AG04450 (cell line): Measurements from ENCODE around the gene MUTYH. TPM values are rescaled to one million over a fixed set of nuclear protein-coding genes. Genes with fewer than 3 reads are reported as not detected.

Source experiments
- CTCF ChIA-PET: fragments of 300-600, 350-600 bp; formaldehyde crosslinking; extraction: SDS; loops from one replicate; lab custom pipeline; 2022; ENCODE audit warnings: antibody characterized with exemption, inconsistent platforms; lab: Charles Lee
- POLR2A ChIA-PET: fragments of 350-600 bp; formaldehyde crosslinking; extraction: SDS; loops from one replicate; lab custom pipeline; 2021; ENCODE audit warnings: antibody characterized with exemption, inconsistent platforms; lab: Yijun Ruan, JAX
- DNase-seq: peaks from one replicate; pipeline ENCODE4 v3.0.0-alpha.2; 2011; ENCODE audit warnings: low read depth, low spot score
- H3K27ac ChIP-seq: one replicate; pipeline ENCODE4 v1.5.1; 2012; ENCODE audit warnings: low read depth, low read length, control low read depth
- H3K27me3 ChIP-seq: one replicate; pipeline ENCODE4 v1.6.0; 2012; ENCODE audit warnings: low read length; ENCODE audit not compliant: control insufficient read depth, insufficient read depth
- H3K4me3 ChIP-seq: 2 replicates; pipeline ENCODE4 v1.5.1; 2011; ENCODE audit warnings: mild to moderate bottlenecking, low read depth, low read length, control low read depth
- H3K9me3 ChIP-seq: 2 replicates; pipeline ENCODE4 v1.5.1; 2012; ENCODE audit warnings: low read length; ENCODE audit not compliant: control insufficient read depth, insufficient read depth
- polyA plus RNA-seq: library from polyadenylated mRNA; depleted of rRNA; stranded (reverse); fragments of >200 nt; gene quantifications from 2 replicates; pipeline ENCODE4 v1.2.3, GENCODE V29; 2011
- TF ChIP-seq, protein P1 (sequence below): IDR thresholded peaks from 2 replicates; pipeline ENCODE4 v1.5.1; 2011; ENCODE audit warnings: low read depth, low read length, control low read depth, inconsistent platforms

Gene MUTYH
- polyA plus RNA-seq, 1 experiment, result 5.8 TPM

- no peak for DNase-seq
- H3K4me3 ChIP-seq, result no peak overlapping the region
- H3K27ac ChIP-seq, result no peak overlapping the region
- ChIA-PET POLR2A (no interaction called here), CTCF (interaction anchor here (0.6 kb wide), 1 partner anchor 417 kb away, joined by 7 read pairs; no protein-coding TSS in a partner anchor)
- H3K9me3 ChIP-seq, result no peaks in the 10 kb centered on the region
- H3K27me3 ChIP-seq, result peaks cover 5% of the 10 kb centered on the region
- TF ChIP-seq, protein P1, sequence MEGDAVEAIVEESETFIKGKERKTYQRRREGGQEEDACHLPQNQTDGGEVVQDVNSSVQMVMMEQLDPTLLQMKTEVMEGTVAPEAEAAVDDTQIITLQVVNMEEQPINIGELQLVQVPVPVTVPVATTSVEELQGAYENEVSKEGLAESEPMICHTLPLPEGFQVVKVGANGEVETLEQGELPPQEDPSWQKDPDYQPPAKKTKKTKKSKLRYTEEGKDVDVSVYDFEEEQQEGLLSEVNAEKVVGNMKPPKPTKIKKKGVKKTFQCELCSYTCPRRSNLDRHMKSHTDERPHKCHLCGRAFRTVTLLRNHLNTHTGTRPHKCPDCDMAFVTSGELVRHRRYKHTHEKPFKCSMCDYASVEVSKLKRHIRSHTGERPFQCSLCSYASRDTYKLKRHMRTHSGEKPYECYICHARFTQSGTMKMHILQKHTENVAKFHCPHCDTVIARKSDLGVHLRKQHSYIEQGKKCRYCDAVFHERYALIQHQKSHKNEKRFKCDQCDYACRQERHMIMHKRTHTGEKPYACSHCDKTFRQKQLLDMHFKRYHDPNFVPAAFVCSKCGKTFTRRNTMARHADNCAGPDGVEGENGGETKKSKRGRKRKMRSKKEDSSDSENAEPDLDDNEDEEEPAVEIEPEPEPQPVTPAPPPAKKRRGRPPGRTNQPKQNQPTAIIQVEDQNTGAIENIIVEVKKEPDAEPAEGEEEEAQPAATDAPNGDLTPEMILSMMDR, result no peak
Measured at GRCh38 chr1:45381243-45381642, 41.0 kb upstream of the MUTYH start.

GRCh38 chr1:45380730-45381129 is 40.5 kb upstream of the MUTYH start:
- Histone ChIP-seq H3K27ac (no peak overlapping the region), H3K4me3 (no peak overlapping the region), H3K9me3 (no peaks in the 10 kb centered on the region), H3K27me3 (peaks cover 5% of the 10 kb centered on the region)
- TF ChIP-seq, protein P1, result no peak
- CTCF ChIA-PET, result interaction anchor here (0.6 kb wide), 1 partner anchor 417 kb away, joined by 7 read pairs; no protein-coding TSS in a partner anchor
- POLR2A ChIA-PET, result no interaction called here
- DNase-seq, result no peak

- no peak for DNase-seq
- Histone ChIP-seq H3K27me3 (peaks cover 5% of the 10 kb centered on the region), H3K27ac (no peak overlapping the region), H3K4me3 (no peak overlapping the region), H3K9me3 (no peaks in the 10 kb centered on the region)
- CTCF ChIA-PET, result no interaction called here
- POLR2A ChIA-PET, result no interaction called here
- TF ChIP-seq, protein P1, result no peak
Measured at GRCh38 chr1:45380125-45380524, 39.9 kb upstream of the MUTYH start.

DNA sequence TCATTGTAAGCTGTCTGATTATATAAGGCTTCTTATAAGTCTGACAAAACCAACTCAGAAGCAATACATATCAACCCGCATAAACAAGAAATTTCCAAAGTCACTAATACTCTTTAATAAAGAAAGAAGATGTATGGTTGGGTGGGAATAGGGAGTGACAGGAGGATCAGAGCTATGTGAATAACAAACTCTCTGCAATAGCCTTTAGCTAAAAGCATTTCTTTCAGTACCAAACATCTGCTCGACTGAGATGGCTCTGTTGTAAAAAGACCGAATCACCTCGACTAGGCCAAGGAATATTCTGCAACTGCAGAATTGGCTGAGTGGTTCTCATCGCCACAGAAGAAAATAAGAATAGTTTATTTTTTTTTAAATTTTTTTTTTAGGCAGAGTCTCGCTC is 39.3 kb upstream of the MUTYH start:
- POLR2A ChIA-PET, result interaction anchor here (0.6 kb wide), 1 partner anchor 463 kb away, joined by 5 read pairs; no protein-coding TSS in a partner anchor
- no peak for DNase-seq
- CTCF ChIA-PET, result no interaction called here
- H3K27me3 ChIP-seq, result peaks cover 5% of the 10 kb centered on the region
- no peak overlapping the region for H3K27ac ChIP-seq
- H3K4me3 ChIP-seq, result no peak overlapping the region
- no peaks in the 10 kb centered on the region for H3K9me3 ChIP-seq
- TF ChIP-seq, protein P1, result no peak

GRCh38 chr1:45378184-45378583 is 37.9 kb upstream of the MUTYH start:
- Histone ChIP-seq H3K27ac (no peak overlapping the region), H3K4me3 (no peak overlapping the region), H3K9me3 (no peaks in the 10 kb centered on the region), H3K27me3 (peaks cover 5% of the 10 kb centered on the region)
- no peak for DNase-seq
- ChIA-PET POLR2A (no interaction called here), CTCF (no interaction called here)
- TF ChIP-seq, protein P1, result no peak
